Measurements from ENCODE around the gene UCN3.

UCN3 gene, protein sequence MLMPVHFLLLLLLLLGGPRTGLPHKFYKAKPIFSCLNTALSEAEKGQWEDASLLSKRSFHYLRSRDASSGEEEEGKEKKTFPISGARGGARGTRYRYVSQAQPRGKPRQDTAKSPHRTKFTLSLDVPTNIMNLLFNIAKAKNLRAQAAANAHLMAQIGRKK

GRCh38 chr10:5364890-5365338 lies at the start of gene UCN3:
TSS of gene UCN3 (plus strand) at chr10:5364966. CDS start at chr10:5373721, 8,755 bp downstream.
- FAIRE-seq (no peak), DNase-seq (ENCODE audit: low spot score) (no peak)

- FAIRE-seq (peak; percentile 97), DNase-seq (ENCODE audit: low spot score) (peak; percentile 98)
These were observed 47.1 kb upstream of the UCN3 start for GRCh38 chr10:5317547-5318107.

GRCh38 chr10:5318148-5318547 lies 46.6 kb upstream of the UCN3 start:
- FAIRE-seq (no peak), DNase-seq (ENCODE audit: low spot score) (no peak)

DNA sequence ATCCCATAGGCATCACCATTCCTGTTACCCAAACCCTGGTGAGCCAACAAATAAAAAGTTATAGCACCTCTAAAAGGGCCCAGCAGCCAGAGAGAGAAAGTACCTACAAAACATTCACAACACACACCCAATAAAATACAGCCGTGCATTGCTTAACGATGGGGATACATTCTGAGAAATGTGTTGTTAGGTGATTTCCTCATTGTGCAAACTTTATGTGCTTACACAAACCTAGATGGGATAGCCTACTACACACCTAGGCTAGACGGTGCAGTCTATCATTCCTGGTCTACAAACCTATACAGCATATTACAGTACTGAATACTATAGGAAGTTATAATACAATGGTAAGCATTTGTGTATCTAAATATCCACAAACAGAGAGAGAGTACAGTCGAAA lies 44.9 kb upstream of the UCN3 start:
- no peak for FAIRE-seq

GRCh38 chr10:5321273-5321672 lies 43.5 kb upstream of the UCN3 start:
- DNase-seq (ENCODE audit: low spot score), result no peak
- no peak for FAIRE-seq

More for the DNA sequence above, 44.9 kb upstream of the UCN3 start:
- DNase-seq (ENCODE audit: low spot score), result no peak

DNA sequence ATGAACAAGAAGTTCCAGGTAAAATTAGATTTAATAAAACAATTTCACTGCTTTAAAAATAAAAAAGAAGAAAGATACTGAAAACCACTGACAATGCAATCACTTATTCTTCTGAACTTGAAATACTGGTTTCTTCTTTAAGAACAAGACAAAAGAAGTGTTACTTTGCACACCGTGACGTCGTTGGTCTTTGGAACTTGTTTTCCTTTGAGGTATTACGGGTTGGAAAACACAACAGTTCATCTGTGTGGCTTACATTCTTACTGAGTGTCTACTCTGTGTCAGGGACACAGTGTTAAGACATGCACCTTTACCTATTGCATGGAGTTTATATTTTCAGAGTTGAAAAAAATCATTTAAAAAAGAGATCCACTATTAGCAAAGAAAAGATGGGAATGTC lies 41.3 kb upstream of the UCN3 start:
- DNase-seq (ENCODE audit: low spot score) (no peak), FAIRE-seq (no peak)

- DNase-seq (ENCODE audit: low spot score), result peak; percentile 4
- FAIRE-seq, result no peak
These were observed 39.7 kb upstream of the UCN3 start for GRCh38 chr10:5325076-5325475.

GRCh38 chr10:5334196-5334880 lies 30.4 kb upstream of the UCN3 start:
- DNase-seq (ENCODE audit: low spot score) (no peak), FAIRE-seq (no peak)

DNA sequence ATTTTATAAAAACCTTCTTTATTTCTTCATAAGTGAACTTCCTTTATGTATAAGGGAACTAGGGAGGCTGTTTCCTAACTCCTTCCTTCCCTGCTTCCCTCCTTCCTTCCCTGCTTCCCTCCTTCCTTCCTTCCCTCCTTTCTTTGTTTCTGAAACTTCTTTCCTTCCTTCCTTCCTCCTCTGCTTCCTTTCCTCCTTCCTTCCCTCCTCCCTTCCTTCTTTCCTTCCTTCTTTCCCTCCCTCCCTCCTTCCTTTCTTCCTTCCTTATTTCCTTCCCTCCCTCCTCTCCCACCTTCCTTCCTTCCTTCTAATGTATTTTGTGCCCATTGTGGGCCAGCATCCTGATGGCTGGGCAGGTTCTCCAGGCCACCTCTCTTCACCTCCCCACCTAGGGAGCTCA lies 26.8 kb upstream of the UCN3 start:
- no peak for FAIRE-seq
- DNase-seq (ENCODE audit: low spot score), result no peak

- no peak for FAIRE-seq
- no peak for DNase-seq (ENCODE audit: low spot score)
These were observed 21.7 kb upstream of the UCN3 start for GRCh38 chr10:5343092-5343491.

DNA sequence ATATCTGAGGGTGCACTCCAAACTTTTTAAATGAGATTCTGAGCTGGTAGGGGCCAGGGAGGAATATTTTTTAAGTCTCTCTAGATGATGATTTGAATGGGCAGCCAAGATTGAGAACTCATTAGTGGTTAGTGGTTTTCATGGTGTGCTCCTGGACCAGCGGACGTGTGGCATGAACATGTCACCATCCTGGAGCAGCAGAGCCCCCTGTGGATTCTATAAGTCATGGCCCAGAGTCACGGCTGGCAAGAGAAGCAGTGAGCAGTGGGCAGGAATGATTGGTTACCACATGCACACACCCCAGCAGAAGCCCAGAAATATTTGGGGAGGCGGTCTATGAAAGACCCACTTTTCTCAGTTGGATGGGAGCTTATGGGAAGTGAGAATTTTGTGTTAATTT lies 21.2 kb upstream of the UCN3 start:
- FAIRE-seq, result no peak
- DNase-seq (ENCODE audit: low spot score), result no peak

GRCh38 chr10:5343979-5344378 lies 20.8 kb upstream of the UCN3 start:
- DNase-seq (ENCODE audit: low spot score) (no peak), FAIRE-seq (no peak)

GRCh38 chr10:5344746-5345145 lies 20.0 kb upstream of the UCN3 start:
- DNase-seq (ENCODE audit: low spot score) (no peak), FAIRE-seq (no peak)

- FAIRE-seq, result no peak
- no peak for DNase-seq (ENCODE audit: low spot score)
These were observed 17.9 kb upstream of the UCN3 start for GRCh38 chr10:5346881-5347280.

- FAIRE-seq (no peak), DNase-seq (ENCODE audit: low spot score) (no peak)
These were observed 15.4 kb upstream of the UCN3 start for GRCh38 chr10:5349362-5349761.

- DNase-seq (ENCODE audit: low spot score) (no peak), FAIRE-seq (no peak)
These were observed 10.7 kb upstream of the UCN3 start for GRCh38 chr10:5354068-5354467.

GRCh38 chr10:5355594-5356301 lies 9.0 kb upstream of the UCN3 start:
- DNase-seq (ENCODE audit: low spot score) (no peak), FAIRE-seq (no peak)

- DNase-seq (ENCODE audit: low spot score) (no peak), FAIRE-seq (no peak)
These were observed 8.4 kb upstream of the UCN3 start for GRCh38 chr10:5356302-5356763.

GRCh38 chr10:5360318-5360915 lies 4.3 kb upstream of the UCN3 start:
- DNase-seq (ENCODE audit: low spot score) (no peak), FAIRE-seq (no peak)

DNA sequence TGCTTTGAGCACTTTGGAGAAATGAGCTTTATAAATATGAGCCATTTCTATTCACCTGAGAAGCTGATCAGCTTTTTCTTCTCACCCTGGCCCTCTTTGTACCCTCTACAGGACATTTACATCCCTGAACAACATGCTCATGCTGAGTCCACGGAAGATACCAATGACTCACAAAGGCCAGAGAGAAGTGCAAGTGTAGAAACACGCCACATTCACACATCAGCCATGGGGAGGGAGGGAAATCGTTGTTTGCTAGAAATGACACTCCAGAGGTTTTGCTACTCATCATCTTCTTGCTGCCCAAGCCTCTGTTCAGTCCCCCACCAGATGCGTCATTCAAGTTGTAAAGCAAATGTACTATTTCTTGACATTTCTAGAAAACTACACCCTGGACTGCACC lies 2.8 kb upstream of the UCN3 start:
- no peak for FAIRE-seq
- DNase-seq (ENCODE audit: low spot score), result no peak

- DNase-seq (ENCODE audit: low spot score) (no peak), FAIRE-seq (no peak)
These were observed 1.9 kb upstream of the UCN3 start for GRCh38 chr10:5362873-5363272.

DNA sequence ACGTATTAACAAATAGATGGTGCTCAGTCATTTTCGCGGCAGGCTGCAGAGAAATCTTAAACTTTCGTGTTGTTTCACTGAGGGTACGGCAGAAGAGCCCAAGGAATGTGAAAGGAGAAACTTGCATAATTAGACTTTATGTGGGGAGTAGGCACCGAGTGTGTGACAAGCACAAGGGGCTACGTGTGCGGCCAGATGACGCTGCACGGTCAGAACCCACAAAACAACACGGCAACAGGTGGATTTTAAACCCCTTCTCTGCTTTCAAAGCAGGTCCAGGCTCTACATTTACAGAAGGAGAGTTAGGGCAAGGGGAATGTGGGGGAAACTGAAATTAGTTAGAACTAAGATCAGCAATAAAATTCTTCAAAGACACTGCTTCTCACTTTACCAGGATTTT lies 392 bp upstream of the UCN3 start:
- FAIRE-seq (no peak), DNase-seq (ENCODE audit: low spot score) (no peak)

Measured in RCC 7860 (cell line).